Measurements from ENCODE around the gene IGSF9.
"Not testable (repeated sequence)": the region's sequence is repeated elsewhere in the genome, so short reads cannot be mapped to it uniquely, and the experiment has no call there.

Gene IGSF9

DNA sequence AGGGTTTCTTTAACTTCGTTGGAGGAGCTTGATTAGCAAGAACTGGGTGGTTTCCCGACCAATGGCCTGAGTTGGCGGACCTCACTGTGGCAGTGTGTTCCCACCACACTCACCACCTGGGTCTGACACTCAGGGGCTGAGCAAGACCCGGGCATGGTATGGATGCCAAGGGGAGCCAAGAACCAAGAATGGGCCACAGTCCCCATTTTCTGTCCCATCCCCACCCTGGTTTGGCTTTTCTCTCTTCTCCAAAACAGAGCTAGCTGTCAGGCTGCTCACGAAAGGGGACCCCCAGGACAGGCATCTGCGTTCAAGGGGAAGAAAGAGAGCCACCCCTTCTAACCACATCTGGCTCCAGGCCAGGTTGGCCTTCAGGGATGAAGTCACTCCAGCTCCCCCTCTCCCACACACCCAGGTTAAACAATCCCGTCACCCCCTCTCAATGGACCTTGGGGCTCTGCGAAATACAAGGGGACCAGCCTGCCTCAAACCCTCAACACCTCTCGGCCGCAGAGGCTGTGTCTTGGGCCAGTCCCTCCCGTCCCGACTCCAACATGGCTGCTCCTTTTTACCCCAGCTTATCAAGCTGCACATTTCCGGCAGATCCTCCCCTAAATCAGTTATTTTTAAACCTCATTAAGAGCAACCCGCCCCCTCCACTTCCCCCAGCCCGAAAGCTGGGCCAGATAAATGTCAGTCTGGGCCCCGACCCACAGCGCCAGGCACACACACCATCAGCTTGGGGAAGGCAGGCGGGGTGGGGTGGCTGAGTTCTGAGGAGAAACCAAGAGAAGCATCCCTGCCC is 23.5 kb downstream of the IGSF9 start:
- DNase-seq (ENCODE audit: low read depth in 2 of 2, low spot score in 1 of 2) = no peak

- DNase-seq (ENCODE audit: low read depth in 2 of 2, low spot score in 1 of 2) = no peak
Observed at GRCh38 chr1:159921251-159921650, 24.2 kb downstream of the IGSF9 start.

- no peak for DNase-seq (ENCODE audit: low read depth in 2 of 2, low spot score in 1 of 2)
Observed at GRCh38 chr1:159920651-159921050, 24.8 kb downstream of the IGSF9 start.

DNA sequence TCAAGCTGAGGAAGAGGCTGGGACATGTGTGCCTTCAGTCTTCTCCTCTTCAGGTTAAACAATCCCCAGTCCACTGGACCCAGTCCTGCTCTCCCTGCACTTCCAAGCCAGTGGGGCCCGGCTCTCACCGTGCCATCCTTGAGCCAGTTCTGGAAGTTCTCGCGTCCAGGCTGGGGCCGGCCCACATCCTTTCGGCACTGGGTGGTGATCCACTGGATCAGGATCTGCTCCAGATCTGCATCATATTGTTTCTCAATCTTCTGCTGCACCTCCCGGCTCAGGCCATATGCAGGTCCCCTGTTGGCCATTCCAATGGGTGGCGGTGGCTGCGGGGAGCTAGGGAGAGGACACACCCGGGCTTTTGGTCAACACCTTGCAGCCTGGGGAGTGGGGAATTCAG is 25.2 kb downstream of the IGSF9 start:
- DNase-seq (ENCODE audit: low read depth in 2 of 2, low spot score in 1 of 2) = no peak

- DNase-seq (ENCODE audit: low read depth in 2 of 2, low spot score in 1 of 2) = no peak
Observed at GRCh38 chr1:159919236-159919865, 26.1 kb downstream of the IGSF9 start.

GRCh38 chr1:159918352-159919200 is 26.8 kb downstream of the IGSF9 start:
- DNase-seq (ENCODE audit: low read depth in 2 of 2, low spot score in 1 of 2) = no peak

DNA sequence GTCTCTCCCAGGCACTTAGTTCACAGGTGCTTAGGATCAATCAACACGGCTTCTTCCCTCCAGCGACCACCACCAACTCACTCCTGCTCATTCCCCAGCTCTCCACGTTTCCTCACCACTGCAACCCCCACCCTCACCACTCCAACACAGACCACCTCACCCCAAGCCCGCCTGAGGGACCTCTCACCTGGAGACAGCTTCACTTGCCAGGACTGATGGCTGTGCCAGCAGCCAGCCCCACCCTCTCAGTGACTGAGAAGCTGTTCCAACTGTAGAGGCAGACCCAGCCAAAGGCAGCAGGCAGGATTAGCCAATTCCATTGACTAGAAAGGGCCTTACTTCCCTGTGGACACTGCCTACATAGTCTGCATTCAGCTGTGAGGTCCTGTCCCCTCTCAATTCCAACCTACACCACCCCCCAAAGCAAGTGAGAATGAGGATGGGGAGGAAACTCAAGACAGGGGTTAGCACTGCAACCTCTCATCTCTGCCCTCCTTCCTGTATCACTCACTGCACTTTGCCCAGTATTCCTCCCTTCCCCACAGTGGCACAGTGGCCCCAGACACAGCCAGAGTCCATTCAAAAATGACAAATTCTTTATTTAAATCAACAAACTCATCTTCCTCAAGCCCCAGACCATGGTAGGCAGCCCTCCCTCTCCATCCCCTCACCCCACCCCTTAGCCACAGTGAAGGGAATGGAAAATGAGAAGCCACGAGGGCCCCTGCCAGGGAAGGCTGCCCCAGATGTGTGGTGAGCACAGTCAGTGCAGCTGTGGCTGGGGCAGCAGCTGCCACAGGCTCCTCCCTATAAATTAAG is 27.7 kb downstream of the IGSF9 start:
- DNase-seq (ENCODE audit: low read depth in 2 of 2, low spot score in 1 of 2) = no peak

DNA sequence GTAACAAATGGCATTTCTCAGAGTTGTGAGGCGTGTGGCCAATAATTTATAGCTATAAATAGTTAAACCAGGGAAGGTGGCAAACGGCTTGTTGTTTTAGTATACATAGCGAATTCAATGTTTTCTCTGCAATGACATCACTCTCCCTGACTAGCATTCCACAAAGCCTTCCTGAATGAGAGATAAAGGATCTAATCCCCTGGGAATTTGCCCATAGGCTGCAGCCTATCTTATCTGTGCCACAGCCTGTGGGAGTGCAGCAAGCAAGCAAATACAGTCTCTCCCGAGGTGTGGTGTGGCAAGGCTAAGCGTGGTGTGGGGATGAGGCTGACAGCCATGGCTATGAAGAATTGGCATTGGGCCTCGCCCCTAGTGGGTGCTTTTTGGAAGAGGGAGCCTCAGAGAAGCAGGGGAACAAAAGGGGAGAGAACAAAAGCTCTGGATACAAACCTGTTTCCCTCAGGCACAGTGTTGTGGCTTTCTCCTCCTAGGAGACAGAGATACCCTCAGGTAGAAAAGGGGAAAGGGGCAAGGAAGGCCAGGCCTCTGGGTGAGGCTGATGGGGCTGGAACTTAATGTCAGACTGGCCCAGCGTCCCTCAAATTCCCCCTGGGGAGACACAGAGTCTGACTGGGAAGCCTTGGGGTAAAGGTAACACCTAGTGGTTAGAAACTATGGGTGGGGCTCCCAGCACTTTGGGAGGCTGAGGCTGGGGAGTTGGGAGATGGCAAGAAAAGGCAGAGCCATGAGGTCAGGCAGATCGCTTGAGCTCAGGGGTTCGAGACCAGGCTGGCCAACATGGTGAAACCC is 29.0 kb downstream of the IGSF9 start:
- DNase-seq (ENCODE audit: low read depth in 2 of 2, low spot score in 1 of 2) = no peak

- no peak for DNase-seq (ENCODE audit: low read depth in 2 of 2, low spot score in 1 of 2)
Observed at GRCh38 chr1:159915571-159916241, 29.7 kb downstream of the IGSF9 start.

DNA sequence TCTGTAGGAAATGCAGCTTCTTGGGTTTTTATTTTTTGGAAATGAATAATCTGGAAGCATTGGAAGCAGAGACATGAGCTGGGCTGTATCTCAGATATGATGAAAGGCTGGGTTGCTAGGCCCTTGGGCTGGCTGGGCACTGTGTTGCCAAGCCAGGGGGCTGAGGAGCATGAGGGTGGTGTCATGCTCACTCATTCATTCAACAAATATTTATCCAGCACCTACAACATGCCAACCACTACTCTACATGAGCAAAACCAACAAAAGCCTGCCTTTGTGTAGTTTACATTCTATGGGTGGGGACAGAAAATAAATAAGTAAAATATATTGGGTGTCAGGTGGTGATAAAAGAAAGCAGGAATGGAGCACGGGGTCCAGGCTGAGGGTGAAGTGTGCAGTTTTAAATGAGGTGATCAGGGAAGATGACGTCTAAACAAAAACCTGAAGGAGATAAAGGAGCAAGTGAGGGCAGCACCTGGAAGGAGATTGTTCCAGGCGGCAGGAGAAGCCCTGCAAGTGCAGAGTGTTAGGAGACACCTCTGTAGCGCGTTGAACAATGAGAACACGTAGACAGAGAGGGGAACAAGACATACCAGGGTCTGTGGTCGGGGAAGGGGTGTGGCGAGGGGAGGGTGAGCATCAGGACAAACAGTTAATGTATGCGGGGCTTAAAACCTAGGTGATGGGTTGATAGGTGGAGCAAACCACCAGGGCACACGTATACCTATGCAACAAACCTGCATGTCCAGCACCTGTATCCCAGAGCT is 31.0 kb downstream of the IGSF9 start:
- DNase-seq (ENCODE audit: low read depth in 2 of 2, low spot score in 1 of 2) = no peak

GRCh38 chr1:159913451-159914192 is 31.8 kb downstream of the IGSF9 start:
- no peak for DNase-seq (ENCODE audit: low read depth in 2 of 2, low spot score in 1 of 2)

DNA sequence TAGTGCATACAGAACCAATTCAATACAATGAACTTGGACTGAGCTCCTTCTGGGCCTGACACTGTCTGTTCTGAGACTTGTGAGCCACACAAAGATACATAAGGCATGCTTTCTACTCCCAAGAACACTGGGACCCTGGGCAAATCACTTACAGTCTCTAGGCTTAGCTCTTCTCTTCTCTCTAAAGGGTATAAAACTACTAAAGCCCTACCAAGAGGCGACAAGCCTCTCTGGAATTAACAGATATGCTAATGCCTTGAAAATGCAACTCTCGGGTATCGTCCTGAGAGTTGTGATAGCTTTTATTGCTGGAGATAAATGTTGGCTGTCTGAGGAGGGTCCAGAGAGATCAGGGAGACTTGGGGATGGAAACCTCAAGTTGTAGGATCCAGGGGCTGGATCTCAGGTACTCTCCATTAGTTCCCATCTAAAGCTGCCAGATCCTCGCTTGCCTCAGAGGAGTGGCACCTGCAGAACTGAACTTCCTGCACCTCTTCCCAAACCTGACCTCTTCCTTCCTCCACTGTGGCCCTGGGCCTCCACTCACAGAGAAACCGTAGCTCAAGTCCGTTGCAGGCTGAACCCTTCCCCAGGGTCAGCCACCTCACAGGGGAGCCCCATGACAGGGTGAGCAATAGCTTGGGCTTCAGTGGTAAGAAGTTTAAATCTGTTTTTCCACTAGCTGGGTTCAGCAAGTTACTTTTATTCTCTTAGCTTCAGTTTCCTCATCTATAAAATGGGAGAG is 33.9 kb downstream of the IGSF9 start:
- DNase-seq (ENCODE audit: low read depth in 2 of 2, low spot score in 1 of 2) = no peak

- no peak for DNase-seq (ENCODE audit: low read depth in 2 of 2, low spot score in 1 of 2)
Observed at GRCh38 chr1:159908031-159908940, 37.1 kb downstream of the IGSF9 start.

DNA sequence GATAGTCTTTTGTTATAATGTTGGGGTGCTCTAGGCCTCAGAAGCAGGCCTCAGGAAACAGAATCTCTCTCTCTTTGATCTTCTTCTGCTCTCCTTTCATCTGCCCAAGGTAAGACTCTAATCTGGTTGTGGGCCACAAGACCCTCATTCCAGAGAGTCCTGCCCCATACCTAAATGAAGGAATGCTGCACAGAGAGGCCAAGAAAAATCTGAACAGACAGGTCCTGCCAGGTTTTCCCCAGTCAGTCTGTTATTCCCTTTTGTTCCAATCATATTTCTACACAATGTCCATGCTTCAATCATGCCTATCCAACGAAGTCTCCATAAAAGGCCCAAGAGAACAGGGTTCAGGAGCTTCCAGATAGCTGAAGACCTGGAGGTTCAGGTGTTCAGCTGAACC is 38.5 kb downstream of the IGSF9 start:
- DNase-seq (ENCODE audit: low read depth in 2 of 2, low spot score in 1 of 2) = no peak

GRCh38 chr1:159904036-159904435 is 41.4 kb downstream of the IGSF9 start:
- not testable (repeated sequence) for DNase-seq (ENCODE audit: low read depth in 2 of 2, low spot score in 1 of 2)

- no peak for DNase-seq (ENCODE audit: low read depth in 2 of 2, low spot score in 1 of 2)
Observed at GRCh38 chr1:159902541-159902940, 42.9 kb downstream of the IGSF9 start.
